GM15510 (cell line): Measurements from ENCODE around the gene USP11.

ENCODE experiments used
- POLR2A ChIP-seq: IDR thresholded peaks from 3 replicates; pipeline ENCODE4 v1.6.1; 2011; ENCODE audit warnings: borderline replicate concordance; ENCODE audit not compliant: insufficient read length; ENCODE audit errors: extremely low read depth

Gene USP11

GRCh38 chrX:47232803-47233332 lies at the start of gene USP11:
TSS of gene USP11 (plus strand) at chrX:47233009. CDS start at chrX:47233044, 35 bp downstream.
- TF ChIP-seq POLR2A, result peak; percentile 66

GRCh38 chrX:47184486-47184885 lies 48.3 kb upstream of the USP11 start:
- no peak for TF ChIP-seq POLR2A

- TF ChIP-seq POLR2A, result no peak
These were observed 47.6 kb upstream of the USP11 start for GRCh38 chrX:47185241-47185640.

GRCh38 chrX:47186096-47186740 lies 46.6 kb upstream of the USP11 start:
- no peak for TF ChIP-seq POLR2A

GRCh38 chrX:47187106-47187677 lies 45.6 kb upstream of the USP11 start:
- no peak for TF ChIP-seq POLR2A

GRCh38 chrX:47189906-47190305 lies 42.9 kb upstream of the USP11 start:
- no peak for TF ChIP-seq POLR2A

GRCh38 chrX:47190445-47191269 lies 42.2 kb upstream of the USP11 start:
- TF ChIP-seq POLR2A, result peak; percentile 78

GRCh38 chrX:47191331-47191730 lies 41.5 kb upstream of the USP11 start:
- peak; percentile 37 for TF ChIP-seq POLR2A

- no peak for TF ChIP-seq POLR2A
These were observed 40.9 kb upstream of the USP11 start for GRCh38 chrX:47191806-47192401.

- TF ChIP-seq POLR2A, result peak; percentile 88
These were observed 39.2 kb upstream of the USP11 start, which contains the start of gene UBA1 for GRCh38 chrX:47193475-47194193. TSS of gene UBA1 (plus strand) at chrX:47193829. CDS start at chrX:47198803, 4,974 bp downstream.

- TF ChIP-seq POLR2A, result no peak
These were observed 38.5 kb upstream of the USP11 start for GRCh38 chrX:47194194-47194787.

GRCh38 chrX:47196098-47196497 lies 36.7 kb upstream of the USP11 start:
- no peak for TF ChIP-seq POLR2A

GRCh38 chrX:47197526-47197925 lies 35.3 kb upstream of the USP11 start:
- TF ChIP-seq POLR2A, result no peak
